Measurements from ENCODE around the gene RGS7.
A peak's percentile ranks its signal among the peaks of the same experiment; 100 is the strongest.
"Not testable (repeated sequence)": the region's sequence is repeated elsewhere in the genome, so short reads cannot be mapped to it uniquely, and the experiment has no call there.

Gene RGS7

GRCh38 chr1:240888039-240888786 is 468.8 kb downstream of the RGS7 start:
- peak in 1 of 2 experiments; percentile 54 for DNase-seq

DNA sequence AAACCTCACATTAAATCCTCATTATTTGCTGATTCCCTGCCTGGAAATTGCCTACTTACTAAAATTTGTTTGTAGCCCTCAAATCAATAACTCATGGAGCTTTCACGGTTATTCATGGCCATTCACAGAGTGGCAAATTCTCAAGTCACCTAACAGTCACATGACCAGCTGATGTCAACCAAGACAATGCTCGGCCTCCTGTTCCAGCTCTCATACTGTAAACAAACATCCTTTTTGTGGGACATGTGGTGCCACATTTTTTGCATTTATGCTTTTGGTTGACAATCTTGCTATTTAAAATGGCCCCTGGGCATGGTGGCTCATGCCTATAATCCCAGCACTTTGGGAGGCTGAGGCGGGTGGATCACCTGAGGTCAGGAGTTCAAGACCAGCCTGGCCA is 473.5 kb downstream of the RGS7 start:
- DNase-seq: no peak

DNA sequence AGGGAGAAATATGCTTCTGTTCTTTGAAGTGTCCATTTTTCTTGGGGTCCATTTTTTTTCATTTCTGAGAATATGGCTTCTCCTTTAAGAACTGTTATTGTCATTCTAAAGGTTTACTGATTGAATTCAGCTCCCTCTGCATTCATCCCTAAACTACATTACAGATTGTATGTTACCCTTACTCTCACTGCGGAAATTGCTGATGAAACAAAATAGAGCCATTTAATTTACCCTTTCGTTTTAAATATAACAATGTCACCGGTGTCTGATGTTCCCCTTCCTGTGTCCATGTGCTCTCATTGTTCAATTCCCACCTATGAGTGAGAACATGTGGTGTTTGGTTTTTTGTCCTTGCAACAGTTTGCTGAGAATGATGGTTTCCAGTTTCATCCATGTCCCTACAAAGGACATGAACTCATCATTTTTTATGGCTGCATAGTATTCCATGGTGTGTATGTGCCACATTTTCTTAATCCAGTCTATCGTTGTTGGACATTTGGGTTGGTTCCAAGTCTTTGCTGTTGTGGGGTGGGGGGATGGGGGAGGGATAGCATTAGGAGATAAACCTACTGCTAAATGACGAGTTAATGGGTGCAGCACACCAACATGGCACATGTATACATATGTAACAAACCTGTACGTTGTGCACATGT is 474.2 kb downstream of the RGS7 start:
- DNase-seq: not testable (repeated sequence)

DNA sequence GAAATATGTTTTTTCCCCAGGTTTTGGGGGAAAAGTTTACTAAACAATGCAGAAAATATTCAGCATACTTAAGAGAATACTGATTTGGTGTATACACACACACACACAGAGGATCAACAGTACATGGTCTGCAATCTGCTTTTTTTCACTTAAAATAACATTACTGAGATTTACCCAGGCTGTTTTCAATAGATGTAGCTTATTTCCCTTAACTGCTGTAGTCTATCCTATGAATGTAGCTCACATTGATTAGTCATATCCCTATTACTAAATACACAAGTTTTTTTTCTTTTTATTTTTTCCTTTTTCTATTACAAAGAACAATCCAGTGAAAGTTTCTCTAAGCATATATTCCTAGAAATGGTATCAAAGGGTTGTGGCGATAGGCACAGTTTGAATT is 478.4 kb downstream of the RGS7 start:
- no peak for DNase-seq

DNA sequence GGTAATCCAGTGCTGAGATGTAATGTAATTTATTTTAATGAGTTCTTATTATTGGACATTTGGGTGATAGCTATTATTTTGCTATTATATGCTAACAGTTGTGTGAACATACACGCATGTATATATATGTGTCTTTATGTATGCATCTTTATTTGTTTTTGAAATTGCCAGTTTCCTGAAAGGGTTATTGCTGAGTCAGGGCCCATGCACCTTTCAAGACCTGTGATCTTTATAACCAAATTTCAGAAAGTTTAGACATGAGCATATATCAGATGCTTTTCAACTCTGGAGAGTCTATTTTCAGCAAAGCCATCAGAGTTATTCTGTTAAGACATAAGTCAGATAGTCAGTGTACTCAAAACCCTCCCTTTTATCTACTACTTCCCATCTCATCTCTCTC is 479.4 kb downstream of the RGS7 start:
- no peak for DNase-seq

- DNase-seq: no peak
Observed at GRCh38 chr1:240876071-240876470, 480.9 kb downstream of the RGS7 start.

- no peak for DNase-seq
Observed at GRCh38 chr1:240869071-240869470, 487.9 kb downstream of the RGS7 start.

DNA sequence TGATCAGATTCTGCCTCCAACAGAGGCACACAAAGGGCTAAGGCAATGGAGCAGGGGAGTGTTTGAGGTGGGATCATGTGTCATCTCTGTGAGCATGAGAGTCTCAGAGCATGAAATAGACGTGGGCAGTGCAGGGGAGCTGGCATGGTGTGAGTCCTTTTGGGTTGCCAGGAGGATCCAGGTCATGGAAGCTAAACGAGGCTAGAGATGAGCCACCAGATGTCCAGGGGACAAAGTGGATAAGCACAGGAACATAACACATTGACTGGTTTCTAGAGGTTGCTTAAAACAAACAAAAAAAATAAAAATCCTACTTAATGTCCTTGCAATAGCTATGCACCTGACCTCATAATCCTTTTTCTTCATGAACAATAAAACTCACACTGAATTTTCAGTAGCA is 490.3 kb downstream of the RGS7 start:
- DNase-seq: no peak

- no peak for DNase-seq
Observed at GRCh38 chr1:240860023-240860422, 497.0 kb downstream of the RGS7 start.

- DNase-seq: no peak
Observed at GRCh38 chr1:240854367-240854766, 502.6 kb downstream of the RGS7 start.

GRCh38 chr1:240847325-240847724 is 509.7 kb downstream of the RGS7 start:
- DNase-seq: no peak

DNA sequence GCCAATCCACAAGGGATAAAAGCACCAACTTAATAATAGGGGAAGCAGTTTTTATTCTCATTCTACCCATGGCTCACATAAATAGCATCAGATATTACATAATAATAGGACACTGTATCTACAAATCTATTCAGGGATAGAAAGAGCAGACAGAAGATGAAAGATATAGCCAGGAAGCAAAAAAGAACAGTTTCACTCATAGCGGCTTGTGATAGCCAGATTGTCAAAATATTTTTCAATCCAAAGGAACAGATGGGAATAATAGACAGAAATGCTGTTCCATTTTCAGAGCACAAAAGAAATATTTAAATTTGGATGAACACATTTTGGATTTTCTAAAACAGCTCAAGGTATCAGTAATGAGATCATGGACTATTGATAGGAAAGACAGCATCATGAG is 512.5 kb downstream of the RGS7 start:
- DNase-seq: no peak

- DNase-seq: no peak
Observed at GRCh38 chr1:240843798-240844197, 513.2 kb downstream of the RGS7 start.

DNA sequence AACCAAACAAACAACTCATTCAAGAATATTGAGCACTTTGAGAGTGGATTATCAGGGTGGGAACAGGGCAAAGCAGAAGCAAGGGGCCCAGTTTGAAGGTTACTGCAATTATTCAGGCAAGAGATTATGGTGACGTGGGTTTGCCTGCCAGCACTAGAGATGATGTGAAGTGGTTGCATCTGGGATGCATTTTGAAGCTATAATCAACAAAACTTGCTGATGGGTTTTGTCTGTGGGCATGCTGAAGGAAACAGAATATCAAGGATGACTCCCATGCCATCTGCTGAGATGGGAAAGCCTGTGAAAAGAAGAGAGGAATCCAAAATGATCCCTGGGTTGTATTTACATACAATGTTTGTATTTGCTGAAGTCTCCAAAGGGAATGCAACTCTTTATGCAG is 520.7 kb downstream of the RGS7 start:
- DNase-seq: no peak

GRCh38 chr1:240835291-240835690 is 521.7 kb downstream of the RGS7 start:
- no peak for DNase-seq

GRCh38 chr1:240833075-240833474 is 523.9 kb downstream of the RGS7 start:
- no peak for DNase-seq

DNA sequence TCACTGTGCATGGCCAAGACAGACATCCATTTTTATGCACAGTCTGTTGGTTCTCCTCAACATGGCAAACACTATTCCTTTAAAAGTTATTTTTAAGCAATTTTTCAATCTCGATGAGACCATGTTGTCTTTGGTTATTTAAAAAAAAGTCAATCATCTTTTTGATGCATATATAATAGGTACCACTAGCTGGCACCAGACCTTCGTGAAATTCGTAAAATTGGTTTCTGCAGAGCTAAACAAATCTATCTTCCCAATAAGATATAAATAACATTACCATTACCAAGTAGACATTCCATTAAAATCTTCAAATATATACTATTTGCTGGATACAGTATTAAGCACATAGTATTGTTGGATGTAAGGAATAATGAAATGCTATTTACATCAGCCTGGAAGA is 525.1 kb downstream of the RGS7 start:
- no peak for DNase-seq

- no peak for DNase-seq
Observed at GRCh38 chr1:240831191-240831631, 525.8 kb downstream of the RGS7 start.

- no peak for DNase-seq
Observed at GRCh38 chr1:240829487-240829886, 527.5 kb downstream of the RGS7 start.

DNA sequence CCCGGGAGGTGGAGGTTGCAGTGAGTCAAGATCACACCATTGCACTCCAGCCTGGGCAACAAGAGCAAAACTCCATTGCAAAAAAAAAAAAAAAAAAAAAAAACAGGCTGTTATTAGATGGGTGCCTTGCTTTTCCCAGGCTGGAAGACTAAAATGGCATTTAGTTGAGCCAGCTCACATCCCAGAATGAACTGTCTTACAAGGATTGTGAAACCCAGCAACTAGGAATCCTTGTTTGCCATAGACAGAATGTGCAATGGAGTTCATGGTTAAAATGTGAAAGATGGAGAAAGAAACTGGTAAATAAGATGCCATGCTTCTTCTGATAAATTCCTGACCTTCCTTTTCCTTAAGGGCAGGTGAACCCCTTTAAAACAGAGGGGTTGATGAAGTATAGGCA is 529.2 kb downstream of the RGS7 start:
- DNase-seq: no peak

- DNase-seq: no peak
Observed at GRCh38 chr1:240824238-240824637, 532.8 kb downstream of the RGS7 start.

DNA sequence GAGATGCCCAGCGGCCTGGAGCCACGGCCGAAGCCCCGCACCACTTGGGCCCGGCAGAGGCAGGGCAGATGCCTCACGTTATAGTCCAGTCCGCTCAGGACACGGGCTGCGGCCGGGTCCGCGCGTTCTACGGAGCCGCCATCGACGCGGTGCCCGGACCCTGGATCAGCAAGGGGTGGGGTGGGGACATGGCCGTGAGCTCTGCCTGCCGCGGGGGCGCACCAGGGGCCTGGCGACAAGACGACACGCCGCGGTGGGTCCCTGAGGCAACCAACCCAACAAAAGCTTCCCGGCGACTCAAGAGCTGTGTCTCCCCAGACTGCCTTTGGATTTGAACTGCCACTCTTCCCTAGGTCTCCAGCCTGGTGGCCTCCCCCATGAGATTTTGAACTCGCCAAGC is 533.6 kb downstream of the RGS7 start:
- DNase-seq: no peak

GRCh38 chr1:240821925-240822324 is 535.1 kb downstream of the RGS7 start:
- DNase-seq: no peak

- no peak for DNase-seq
Observed at GRCh38 chr1:240820816-240821215, 536.2 kb downstream of the RGS7 start.

DNA sequence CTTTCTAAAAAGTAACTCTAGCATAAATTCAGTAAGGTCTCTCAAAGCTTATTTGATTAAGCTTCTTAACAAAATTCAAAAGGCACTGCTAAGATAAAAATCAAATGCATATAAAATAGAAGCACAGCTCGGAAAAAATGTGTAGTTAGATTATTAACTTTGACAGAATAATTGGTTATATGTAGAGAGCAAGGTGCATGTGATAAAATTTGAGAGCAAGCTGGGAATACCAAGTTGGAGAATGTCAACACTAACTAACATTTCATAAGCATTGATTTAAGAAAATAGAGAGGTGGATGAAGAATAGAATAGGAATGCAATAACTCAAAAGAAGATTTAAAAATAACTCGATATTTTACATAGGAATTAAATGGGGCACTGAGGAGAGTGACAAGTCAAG is 540.5 kb downstream of the RGS7 start:
- no peak for DNase-seq
